Mesothelial cell of epicardium (in vitro differentiated cells): ENCODE data around the gene HAPLN3. TPM values are rescaled to one million over a fixed set of nuclear protein-coding genes. Genes with fewer than 3 reads are reported as not detected.

Source experiments
- DNase-seq, 2 experiments: peaks; one replicate each; pipeline ENCODE4 v3.0.0; 2021; ENCODE audit warnings: low spot score in 2 of 2; ENCODE audit not compliant: unreplicated experiment in 2 of 2
- H3K27ac Mint-ChIP-seq: 2 replicates; pipeline ENCODE4 v1.8.0; 2021; ENCODE audit warnings: mixed read lengths
- H3K27me3 Mint-ChIP-seq: 2 replicates; pipeline ENCODE4 v1.8.0; 2021; ENCODE audit warnings: low read depth, mixed read lengths
- H3K36me3 Mint-ChIP-seq: 2 replicates; pipeline ENCODE4 v1.8.0; 2021; ENCODE audit warnings: mixed read lengths
- H3K4me1 Mint-ChIP-seq: 2 replicates; pipeline ENCODE4 v1.8.0; 2021; ENCODE audit warnings: mixed read lengths
- H3K4me3 Mint-ChIP-seq: 2 replicates; pipeline ENCODE4 v1.8.0; 2021; ENCODE audit warnings: mild to moderate bottlenecking, moderate library complexity, mixed read lengths
- H3K9me3 Mint-ChIP-seq: 2 replicates; pipeline ENCODE4 v1.8.0; 2021; ENCODE audit warnings: mixed read lengths
- total RNA-seq: library from RNA; stranded (reverse); gene quantifications from 3 replicates; pipeline ENCODE4 v1.2.1, GENCODE V29; 2021
- TF ChIP-seq, protein P1 (sequence below): fragments of 200-600 bp; sonication (generic); IDR thresholded peaks from one replicate; pipeline ENCODE4 v1.5.0; 2021; ENCODE audit warnings: antibody characterized with exemption; ENCODE audit not compliant: unreplicated experiment

HAPLN3 gene
- total RNA-seq, 1 donor from 2014 or later: 3.9 TPM

DNA sequence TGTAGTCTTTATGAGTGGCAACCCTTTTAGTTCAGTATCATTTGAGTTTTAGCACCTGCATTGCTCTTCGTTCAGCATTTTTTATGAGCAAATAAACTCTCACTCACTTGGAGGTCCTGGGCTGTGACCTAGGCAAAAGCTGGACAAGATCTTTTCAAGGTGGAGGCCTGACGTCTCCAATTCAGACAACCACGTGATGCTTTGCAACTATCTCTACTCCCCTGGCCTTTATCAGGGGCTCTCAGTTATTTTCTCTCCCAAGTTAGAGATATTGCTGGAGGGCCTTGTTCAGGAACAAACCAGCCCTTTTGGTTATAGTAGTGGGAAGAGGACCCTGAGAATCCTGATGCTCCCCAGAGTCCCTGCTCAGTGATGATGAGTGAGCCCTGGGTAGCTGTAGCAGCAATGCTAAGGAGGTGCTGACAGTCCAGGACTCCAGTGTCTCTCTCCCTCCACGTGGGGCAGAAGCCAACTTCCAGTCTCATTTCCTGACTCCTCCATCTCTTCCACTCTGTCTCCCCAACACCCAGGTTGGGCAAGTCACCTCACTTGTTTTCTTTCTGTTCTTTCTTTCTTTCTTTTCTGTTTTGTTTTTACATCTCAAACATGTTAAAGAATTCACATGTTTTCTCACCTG is 30.4 kb downstream of the HAPLN3 start:
- TF ChIP-seq, protein P1, sequence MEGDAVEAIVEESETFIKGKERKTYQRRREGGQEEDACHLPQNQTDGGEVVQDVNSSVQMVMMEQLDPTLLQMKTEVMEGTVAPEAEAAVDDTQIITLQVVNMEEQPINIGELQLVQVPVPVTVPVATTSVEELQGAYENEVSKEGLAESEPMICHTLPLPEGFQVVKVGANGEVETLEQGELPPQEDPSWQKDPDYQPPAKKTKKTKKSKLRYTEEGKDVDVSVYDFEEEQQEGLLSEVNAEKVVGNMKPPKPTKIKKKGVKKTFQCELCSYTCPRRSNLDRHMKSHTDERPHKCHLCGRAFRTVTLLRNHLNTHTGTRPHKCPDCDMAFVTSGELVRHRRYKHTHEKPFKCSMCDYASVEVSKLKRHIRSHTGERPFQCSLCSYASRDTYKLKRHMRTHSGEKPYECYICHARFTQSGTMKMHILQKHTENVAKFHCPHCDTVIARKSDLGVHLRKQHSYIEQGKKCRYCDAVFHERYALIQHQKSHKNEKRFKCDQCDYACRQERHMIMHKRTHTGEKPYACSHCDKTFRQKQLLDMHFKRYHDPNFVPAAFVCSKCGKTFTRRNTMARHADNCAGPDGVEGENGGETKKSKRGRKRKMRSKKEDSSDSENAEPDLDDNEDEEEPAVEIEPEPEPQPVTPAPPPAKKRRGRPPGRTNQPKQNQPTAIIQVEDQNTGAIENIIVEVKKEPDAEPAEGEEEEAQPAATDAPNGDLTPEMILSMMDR: no peak
- no peaks in the 10 kb centered on the region for H3K36me3 Mint-ChIP-seq
- H3K9me3 Mint-ChIP-seq: peaks cover 4% of the 10 kb centered on the region
- no peak overlapping the region for H3K4me3 Mint-ChIP-seq
- peaks cover 37% of the 10 kb centered on the region for H3K27me3 Mint-ChIP-seq
- DNase-seq: no peak
- H3K4me1 Mint-ChIP-seq: no peaks in the 10 kb centered on the region
- H3K27ac Mint-ChIP-seq: no peak overlapping the region

DNA sequence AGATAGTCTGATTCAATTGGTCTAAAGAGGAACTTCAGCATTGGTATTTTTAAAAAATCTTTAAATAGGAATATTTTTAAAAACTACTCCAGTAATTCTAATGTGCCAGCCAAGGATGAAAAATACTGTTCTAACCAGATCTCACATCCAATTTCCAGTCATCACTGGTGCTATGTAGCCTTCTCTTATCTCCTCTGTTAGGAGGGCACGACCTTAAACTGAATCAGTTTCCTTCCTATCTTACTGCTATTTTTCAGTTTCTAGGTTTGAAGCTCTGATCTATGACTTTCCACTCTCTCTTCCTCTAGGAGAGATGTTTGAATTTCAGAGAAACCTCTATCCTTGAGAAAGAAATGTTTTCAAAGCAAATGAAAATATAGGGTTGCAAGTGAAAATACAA is 31.9 kb downstream of the HAPLN3 start:
- Mint-ChIP-seq H3K36me3 (no peaks in the 10 kb centered on the region), H3K4me1 (no peaks in the 10 kb centered on the region), H3K27me3 (peaks cover 40% of the 10 kb centered on the region), H3K4me3 (no peak overlapping the region), H3K27ac (no peak overlapping the region), H3K9me3 (peaks cover 4% of the 10 kb centered on the region)
- DNase-seq: no peak
- TF ChIP-seq, protein P1: no peak

DNA sequence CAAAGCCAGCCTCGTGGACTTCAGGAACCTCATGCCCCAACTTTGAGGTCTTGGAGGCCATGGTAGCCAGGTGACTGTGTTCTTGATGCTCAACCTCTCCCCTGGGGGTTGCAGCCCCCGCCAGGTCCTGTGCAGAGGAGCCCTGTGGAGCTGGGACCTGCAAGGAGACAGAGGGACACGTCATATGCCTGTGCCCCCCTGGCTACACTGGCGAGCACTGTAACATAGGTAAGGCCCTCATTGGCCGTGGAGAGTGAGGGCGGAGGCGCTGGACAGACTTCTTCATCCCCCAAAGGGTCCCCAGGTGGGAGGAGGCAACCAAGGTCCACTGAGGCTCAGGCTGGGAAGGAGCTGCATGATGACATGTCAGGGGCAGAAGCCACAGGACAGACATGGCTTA is 35.1 kb downstream of the HAPLN3 start:
- TF ChIP-seq, protein P1: no peak
- peaks cover 29% of the 10 kb centered on the region for H3K27me3 Mint-ChIP-seq
- DNase-seq: no peak
- no peaks in the 10 kb centered on the region for H3K4me1 Mint-ChIP-seq
- H3K9me3 Mint-ChIP-seq: peaks cover 4% of the 10 kb centered on the region
- H3K27ac Mint-ChIP-seq: no peak overlapping the region
- no peak overlapping the region for H3K4me3 Mint-ChIP-seq
- no peaks in the 10 kb centered on the region for H3K36me3 Mint-ChIP-seq

DNA sequence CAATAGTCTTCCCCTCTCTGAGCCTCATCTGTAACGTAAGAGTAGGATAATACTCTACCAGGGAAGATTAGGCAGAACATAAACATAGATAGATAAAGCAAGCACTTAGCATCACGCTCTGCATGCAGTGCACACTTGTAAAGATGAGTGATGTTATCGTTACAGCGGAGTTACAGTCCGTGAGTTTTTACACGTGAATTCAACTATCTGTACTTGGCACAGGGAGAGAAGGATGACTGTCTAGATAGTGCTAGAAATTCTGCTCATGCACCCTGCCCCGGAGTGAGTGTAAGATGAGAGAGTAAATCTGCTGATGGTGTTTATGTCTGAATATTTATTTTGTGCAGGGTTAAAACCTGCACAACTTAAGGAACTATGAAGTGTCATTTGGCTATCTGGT is 35.8 kb downstream of the HAPLN3 start:
- DNase-seq: no peak
- H3K4me3 Mint-ChIP-seq: no peak overlapping the region
- H3K27ac Mint-ChIP-seq: no peak overlapping the region
- no peaks in the 10 kb centered on the region for H3K36me3 Mint-ChIP-seq
- no peaks in the 10 kb centered on the region for H3K4me1 Mint-ChIP-seq
- peaks cover 6% of the 10 kb centered on the region for H3K9me3 Mint-ChIP-seq
- TF ChIP-seq, protein P1: no peak
- H3K27me3 Mint-ChIP-seq: peaks cover 32% of the 10 kb centered on the region

DNA sequence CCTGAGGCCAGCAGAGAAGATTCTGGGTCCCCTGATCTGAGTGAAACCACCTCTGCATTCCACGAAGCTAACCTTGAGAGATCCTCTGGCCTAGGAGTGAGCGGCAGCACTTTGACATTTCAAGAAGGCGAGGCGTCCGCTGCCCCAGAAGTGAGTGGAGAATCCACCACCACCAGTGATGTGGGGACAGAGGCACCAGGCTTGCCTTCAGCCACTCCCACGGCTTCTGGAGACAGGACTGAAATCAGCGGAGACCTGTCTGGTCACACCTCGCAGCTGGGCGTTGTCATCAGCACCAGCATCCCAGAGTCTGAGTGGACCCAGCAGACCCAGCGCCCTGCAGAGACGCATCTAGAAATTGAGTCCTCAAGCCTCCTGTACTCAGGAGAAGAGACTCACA is 36.4 kb downstream of the HAPLN3 start:
- no peak for DNase-seq
- Mint-ChIP-seq H3K9me3 (peaks cover 8% of the 10 kb centered on the region), H3K4me3 (no peak overlapping the region), H3K4me1 (no peaks in the 10 kb centered on the region), H3K27me3 (peaks cover 33% of the 10 kb centered on the region), H3K36me3 (no peaks in the 10 kb centered on the region), H3K27ac (no peak overlapping the region)
- TF ChIP-seq, protein P1: no peak

DNA sequence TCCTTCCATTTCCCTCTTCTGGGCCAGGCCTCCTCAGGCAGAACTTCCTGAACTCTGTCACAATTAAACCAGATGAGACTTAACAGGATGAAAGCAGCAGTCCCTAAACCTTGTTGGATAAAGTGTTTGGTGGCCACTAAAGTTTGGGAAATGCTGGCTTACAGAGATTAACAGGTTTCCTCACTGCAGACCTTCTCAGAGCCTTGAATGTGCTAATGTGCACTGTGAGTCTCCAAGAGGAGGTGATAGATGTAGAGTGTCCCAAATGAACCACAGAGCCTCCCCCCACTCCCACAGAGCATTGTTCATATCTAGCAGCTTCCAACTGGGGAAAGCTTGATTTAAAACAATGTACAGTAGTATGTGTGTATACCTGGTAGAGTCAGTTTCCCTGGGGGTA is 42.9 kb downstream of the HAPLN3 start:
- Mint-ChIP-seq H3K27ac (no peak overlapping the region), H3K4me3 (no peak overlapping the region), H3K36me3 (no peaks in the 10 kb centered on the region)

More for the DNA sequence above, 42.9 kb downstream of the HAPLN3 start:
- TF ChIP-seq, protein P1: no peak
- H3K9me3 Mint-ChIP-seq: peaks cover 4% of the 10 kb centered on the region
- no peaks in the 10 kb centered on the region for H3K4me1 Mint-ChIP-seq
- no peak for DNase-seq
- peaks cover 26% of the 10 kb centered on the region for H3K27me3 Mint-ChIP-seq
